Neural cell (in vitro differentiated cells): ENCODE results near the gene HMGCLL1. TPM values are rescaled to one million over a fixed set of nuclear protein-coding genes. Genes with fewer than 3 reads are reported as not detected.

ENCODE experiments used
- H2AFZ ChIP-seq: fragments of 200-600, 300-800 bp; sonication (generic), shearing (Covaris generic); 2 replicates; pipeline ENCODE4 v1.6.0; 2014; ENCODE audit warnings: low read depth, mild to moderate bottlenecking, antibody characterized with exemption, low read length, moderate library complexity
- H3F3A ChIP-seq: fragments of 200-600 bp; shearing (Covaris generic); 2 replicates; pipeline ENCODE4 v1.6.1; 2016; ENCODE audit warnings: mild to moderate bottlenecking, moderate library complexity, mixed read lengths, antibody characterized with exemption, low read length; ENCODE audit not compliant: insufficient read depth, poor library complexity, severe bottlenecking
- H3K27ac ChIP-seq: fragments of 200-600, 300-800 bp; sonication (generic), shearing (Covaris generic); 2 replicates; pipeline ENCODE4 v1.5.1; 2014; ENCODE audit warnings: mild to moderate bottlenecking, low read length, moderate library complexity
- H3K27me3 ChIP-seq: fragments of 300-800, 200-600 bp; sonication (generic), shearing (Covaris generic); 2 replicates; pipeline ENCODE4 v1.6.0; 2014; ENCODE audit warnings: mild to moderate bottlenecking, low read depth, low read length, moderate library complexity; ENCODE audit not compliant: insufficient read depth
- H3K36me3 ChIP-seq: fragments of 300-800, 200-600 bp; sonication (generic), shearing (Covaris generic); 2 replicates; pipeline ENCODE4 v1.5.1; 2014; ENCODE audit warnings: mild to moderate bottlenecking, antibody characterized with exemption, low read length, moderate library complexity; ENCODE audit not compliant: insufficient read depth
- H3K4me2 ChIP-seq: fragments of 300-800, 200-600 bp; sonication (generic), shearing (Covaris generic); 2 replicates; pipeline ENCODE4 v1.6.0; 2014; ENCODE audit warnings: mild to moderate bottlenecking, low read length
- H3K4me3 ChIP-seq: fragments of 300-800, 200-600 bp; sonication (generic), shearing (Covaris generic); 2 replicates; pipeline ENCODE4 v1.5.1; 2014; ENCODE audit warnings: mild to moderate bottlenecking, low read length, moderate library complexity
- H3K79me2 ChIP-seq: fragments of 200-600 bp; shearing (Covaris generic); replicated peaks from 2 replicates; pipeline ENCODE4 v1.6.0; 2014; ENCODE audit warnings: mild to moderate bottlenecking, low read length, moderate library complexity; ENCODE audit not compliant: insufficient read depth
- H3K9ac ChIP-seq: fragments of 300-800, 200-600 bp; sonication (generic), shearing (Covaris generic); 2 replicates; pipeline ENCODE4 v1.6.1; 2016; ENCODE audit warnings: mild to moderate bottlenecking, low read length, mixed read lengths
- H3K9me2 ChIP-seq: fragments of 200-600 bp; shearing (Covaris generic); 2 replicates; pipeline ENCODE4 v1.6.1; 2016; ENCODE audit warnings: mild to moderate bottlenecking, low read length, mixed read lengths; ENCODE audit not compliant: insufficient read depth
- H3K9me3 ChIP-seq: fragments of 200-600, 300-800 bp; sonication (generic), shearing (Covaris generic); 2 replicates; pipeline ENCODE4 v1.6.1; 2016; ENCODE audit warnings: mild to moderate bottlenecking, mixed run types, low read length, moderate library complexity, mixed read lengths
- H4K20me1 ChIP-seq: fragments of 200-600 bp; shearing (Covaris generic); 2 replicates; pipeline ENCODE4 v1.6.1; 2016; ENCODE audit warnings: mild to moderate bottlenecking, mixed run types; ENCODE audit not compliant: insufficient read depth
- EP300 ChIP-seq: fragments of 450-650 bp; conservative IDR thresholded peaks from 2 replicates; pipeline ENCODE4 v1.6.1; 2014; ENCODE audit warnings: antibody characterized with exemption, mild to moderate bottlenecking, moderate library complexity; ENCODE audit not compliant: poor library complexity, severe bottlenecking
- EZH2 ChIP-seq: fragments of 200-600, 300-800 bp; shearing (Covaris generic), sonication (generic); IDR thresholded peaks from 2 replicates; pipeline ENCODE4 v1.6.1; 2014; ENCODE audit warnings: antibody characterized with exemption, low read length, borderline replicate concordance, mild to moderate bottlenecking; ENCODE audit not compliant: insufficient read depth, poor library complexity, severe bottlenecking
- MXI1 ChIP-seq: fragments of 450-650 bp; conservative IDR thresholded peaks from 2 replicates; pipeline ENCODE4 v1.6.1; 2014; ENCODE audit warnings: antibody characterized with exemption, mild to moderate bottlenecking; ENCODE audit not compliant: poor library complexity, severe bottlenecking
- POLR2AphosphoS5 ChIP-seq: IDR thresholded peaks from 2 replicates; pipeline ENCODE4 v1.6.1; 2012
- RAD21 ChIP-seq: fragments of 450-650 bp; conservative IDR thresholded peaks from 2 replicates; pipeline ENCODE4 v1.6.1; 2014; ENCODE audit warnings: antibody characterized with exemption, mild to moderate bottlenecking, moderate library complexity
- SMC3 ChIP-seq: fragments of 450-650 bp; conservative IDR thresholded peaks from 2 replicates; pipeline ENCODE4 v1.6.1; 2014; ENCODE audit warnings: antibody characterized with exemption, mild to moderate bottlenecking, moderate library complexity; ENCODE audit not compliant: poor library complexity
- TAF1 ChIP-seq: IDR thresholded peaks from 2 replicates; pipeline ENCODE4 v1.6.1; 2012; ENCODE audit warnings: low read depth
- polyA plus RNA-seq: library from polyadenylated mRNA; depleted of rRNA; stranded (reverse); fragments of >200 nt; gene quantifications from 2 replicates; pipeline ENCODE4 v1.2.3, GENCODE V29; 2014
- TF ChIP-seq, protein P1 (sequence below): IDR thresholded peaks from 2 replicates; pipeline ENCODE4 v1.6.1; 2012; ENCODE audit warnings: borderline replicate concordance
- TF ChIP-seq, protein P2 (sequence below): fragments of 450-650 bp; IDR thresholded peaks from 2 replicates; pipeline ENCODE4 v1.5.1; 2014; ENCODE audit warnings: antibody characterized with exemption, mild to moderate bottlenecking, moderate library complexity; ENCODE audit not compliant: poor library complexity, severe bottlenecking

Gene HMGCLL1
- polyA plus RNA-seq, 1 donor from 2014 or later, result 59.7 TPM

DNA sequence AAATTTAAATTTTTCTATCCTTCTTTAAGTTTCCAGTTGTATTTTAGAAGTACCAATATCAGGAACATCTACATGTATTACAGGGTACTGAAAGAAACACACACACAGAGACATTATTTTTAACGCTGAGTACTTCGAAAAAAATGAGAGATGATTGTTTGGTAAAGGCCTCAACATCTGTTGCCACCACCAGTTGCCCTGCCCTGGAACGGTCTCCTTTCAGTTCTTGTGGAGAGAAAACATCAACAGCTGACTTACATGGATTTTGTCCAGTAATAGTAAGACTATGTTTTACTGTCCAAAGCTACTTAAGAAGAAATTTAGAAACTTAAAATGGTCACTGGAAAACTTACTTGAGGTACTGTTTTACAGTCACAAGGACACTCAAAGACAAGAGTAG is 16.7 kb downstream of the HMGCLL1 start:
- Histone ChIP-seq H3K4me3 (no peak overlapping the region), H3K36me3 (no peaks in the 10 kb centered on the region), H2AFZ (no peak overlapping the region), H3K9me3 (no peaks in the 10 kb centered on the region), H3F3A (no peaks in the 10 kb centered on the region), H3K27ac (no peak overlapping the region), H3K4me2 (no peak overlapping the region), H3K9me2 (no peaks in the 10 kb centered on the region), H3K9ac (no peak overlapping the region), H4K20me1 (no peaks in the 10 kb centered on the region), H3K79me2 (no peaks in the 10 kb centered on the region), H3K27me3 (no peaks in the 10 kb centered on the region)
- TF ChIP-seq EP300 (no peak), TAF1 (no peak), POLR2AphosphoS5 (no peak), SMC3 (no peak), MXI1 (no peak), EZH2 (no peak), RAD21 (no peak)
- TF ChIP-seq, protein P1, sequence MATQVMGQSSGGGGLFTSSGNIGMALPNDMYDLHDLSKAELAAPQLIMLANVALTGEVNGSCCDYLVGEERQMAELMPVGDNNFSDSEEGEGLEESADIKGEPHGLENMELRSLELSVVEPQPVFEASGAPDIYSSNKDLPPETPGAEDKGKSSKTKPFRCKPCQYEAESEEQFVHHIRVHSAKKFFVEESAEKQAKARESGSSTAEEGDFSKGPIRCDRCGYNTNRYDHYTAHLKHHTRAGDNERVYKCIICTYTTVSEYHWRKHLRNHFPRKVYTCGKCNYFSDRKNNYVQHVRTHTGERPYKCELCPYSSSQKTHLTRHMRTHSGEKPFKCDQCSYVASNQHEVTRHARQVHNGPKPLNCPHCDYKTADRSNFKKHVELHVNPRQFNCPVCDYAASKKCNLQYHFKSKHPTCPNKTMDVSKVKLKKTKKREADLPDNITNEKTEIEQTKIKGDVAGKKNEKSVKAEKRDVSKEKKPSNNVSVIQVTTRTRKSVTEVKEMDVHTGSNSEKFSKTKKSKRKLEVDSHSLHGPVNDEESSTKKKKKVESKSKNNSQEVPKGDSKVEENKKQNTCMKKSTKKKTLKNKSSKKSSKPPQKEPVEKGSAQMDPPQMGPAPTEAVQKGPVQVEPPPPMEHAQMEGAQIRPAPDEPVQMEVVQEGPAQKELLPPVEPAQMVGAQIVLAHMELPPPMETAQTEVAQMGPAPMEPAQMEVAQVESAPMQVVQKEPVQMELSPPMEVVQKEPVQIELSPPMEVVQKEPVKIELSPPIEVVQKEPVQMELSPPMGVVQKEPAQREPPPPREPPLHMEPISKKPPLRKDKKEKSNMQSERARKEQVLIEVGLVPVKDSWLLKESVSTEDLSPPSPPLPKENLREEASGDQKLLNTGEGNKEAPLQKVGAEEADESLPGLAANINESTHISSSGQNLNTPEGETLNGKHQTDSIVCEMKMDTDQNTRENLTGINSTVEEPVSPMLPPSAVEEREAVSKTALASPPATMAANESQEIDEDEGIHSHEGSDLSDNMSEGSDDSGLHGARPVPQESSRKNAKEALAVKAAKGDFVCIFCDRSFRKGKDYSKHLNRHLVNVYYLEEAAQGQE, result no peak
- TF ChIP-seq, protein P2, sequence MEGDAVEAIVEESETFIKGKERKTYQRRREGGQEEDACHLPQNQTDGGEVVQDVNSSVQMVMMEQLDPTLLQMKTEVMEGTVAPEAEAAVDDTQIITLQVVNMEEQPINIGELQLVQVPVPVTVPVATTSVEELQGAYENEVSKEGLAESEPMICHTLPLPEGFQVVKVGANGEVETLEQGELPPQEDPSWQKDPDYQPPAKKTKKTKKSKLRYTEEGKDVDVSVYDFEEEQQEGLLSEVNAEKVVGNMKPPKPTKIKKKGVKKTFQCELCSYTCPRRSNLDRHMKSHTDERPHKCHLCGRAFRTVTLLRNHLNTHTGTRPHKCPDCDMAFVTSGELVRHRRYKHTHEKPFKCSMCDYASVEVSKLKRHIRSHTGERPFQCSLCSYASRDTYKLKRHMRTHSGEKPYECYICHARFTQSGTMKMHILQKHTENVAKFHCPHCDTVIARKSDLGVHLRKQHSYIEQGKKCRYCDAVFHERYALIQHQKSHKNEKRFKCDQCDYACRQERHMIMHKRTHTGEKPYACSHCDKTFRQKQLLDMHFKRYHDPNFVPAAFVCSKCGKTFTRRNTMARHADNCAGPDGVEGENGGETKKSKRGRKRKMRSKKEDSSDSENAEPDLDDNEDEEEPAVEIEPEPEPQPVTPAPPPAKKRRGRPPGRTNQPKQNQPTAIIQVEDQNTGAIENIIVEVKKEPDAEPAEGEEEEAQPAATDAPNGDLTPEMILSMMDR, result no peak

DNA sequence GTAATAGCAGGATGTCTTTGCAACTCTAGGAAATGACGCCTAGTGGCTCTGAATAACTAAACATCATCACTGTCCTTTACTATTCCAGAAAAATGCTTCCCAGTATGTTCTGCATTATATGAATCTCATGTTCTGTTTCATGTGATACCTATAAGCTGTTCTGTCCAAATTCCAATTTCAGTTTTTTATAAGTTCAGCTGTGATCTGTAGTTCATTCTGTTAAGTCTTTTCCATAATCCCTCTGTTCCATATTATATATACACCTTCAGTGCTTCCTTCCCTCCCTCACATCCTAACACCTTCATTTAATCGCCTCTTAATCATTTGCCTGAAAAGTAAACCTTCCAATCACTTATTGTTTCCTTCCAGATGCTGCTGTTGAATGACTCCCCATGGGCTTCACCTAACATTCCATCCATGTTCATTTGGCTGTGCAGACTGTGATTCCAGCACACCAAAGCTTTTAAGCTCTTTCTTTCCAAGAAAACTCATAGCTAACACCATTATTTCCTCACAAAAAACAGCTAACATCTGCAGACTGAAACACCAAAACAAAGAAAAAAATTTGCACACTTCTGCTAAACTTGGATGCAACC is 18.6 kb downstream of the HMGCLL1 start:
- Histone ChIP-seq H3K9ac (no peak overlapping the region), H3K9me3 (no peaks in the 10 kb centered on the region), H3K27me3 (no peaks in the 10 kb centered on the region), H4K20me1 (no peaks in the 10 kb centered on the region), H3K9me2 (no peaks in the 10 kb centered on the region), H3K4me3 (no peak overlapping the region), H2AFZ (no peak overlapping the region), H3K36me3 (no peaks in the 10 kb centered on the region), H3K4me2 (no peak overlapping the region), H3F3A (no peaks in the 10 kb centered on the region), H3K79me2 (no peaks in the 10 kb centered on the region), H3K27ac (no peak overlapping the region)
- TF ChIP-seq SMC3 (no peak), RAD21 (no peak), EZH2 (no peak), POLR2AphosphoS5 (no peak), TAF1 (no peak), EP300 (no peak), MXI1 (no peak)
- TF ChIP-seq, protein P1, result no peak
- TF ChIP-seq, protein P2, result no peak
